Raji (cell line): ENCODE results near the gene PRICKLE2.

Source experiments
- POLR2A ChIP-seq: IDR thresholded peaks from 2 replicates; pipeline ENCODE4 v1.6.1; 2011; ENCODE audit warnings: low read depth, low read length, control low read depth; ENCODE audit not compliant: insufficient read depth

The PRICKLE2 gene

DNA sequence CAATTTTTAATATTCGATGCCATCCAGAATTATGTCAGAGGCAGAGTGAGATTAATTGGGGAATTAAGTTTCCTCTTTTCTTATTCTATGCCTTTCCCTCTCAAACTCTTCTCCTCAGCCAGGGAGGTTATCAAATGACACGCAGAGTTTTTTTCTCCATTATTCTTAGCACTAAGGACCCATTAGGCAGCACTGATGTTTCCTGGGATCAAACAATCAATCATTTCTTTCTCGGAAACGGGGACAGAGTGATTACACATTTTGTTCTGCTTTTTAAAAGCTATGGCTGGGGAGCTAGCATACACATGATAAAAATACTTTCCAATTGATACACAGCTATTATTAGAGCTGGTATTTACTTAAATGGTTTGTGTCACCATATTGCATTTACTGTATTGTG is 166.7 kb downstream of the PRICKLE2 start:
- TF ChIP-seq POLR2A: no peak

DNA sequence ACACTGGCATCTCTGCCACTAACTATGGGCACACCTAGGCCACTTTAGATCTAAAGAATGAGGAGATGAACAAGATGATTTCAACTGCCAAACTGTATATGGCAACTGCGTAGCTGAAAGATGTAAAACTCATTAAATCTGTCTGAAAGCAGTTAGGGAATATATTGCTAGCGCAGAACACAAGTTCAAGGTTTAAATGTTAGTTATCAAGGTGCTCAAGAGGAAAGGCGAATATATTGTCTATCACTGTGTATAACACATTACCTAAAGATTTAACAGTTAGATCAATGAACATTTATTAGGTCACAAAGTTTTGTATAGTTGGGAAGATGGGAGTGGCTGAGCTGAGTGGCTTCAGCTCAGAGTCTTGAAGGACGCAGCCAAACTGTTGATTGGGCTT is 168.0 kb downstream of the PRICKLE2 start:
- TF ChIP-seq POLR2A: no peak

- no peak for TF ChIP-seq POLR2A
Observed at GRCh38 chr3:64056606-64057180, 168.6 kb downstream of the PRICKLE2 start.

- TF ChIP-seq POLR2A: no peak
Observed at GRCh38 chr3:64055076-64055475, 170.2 kb downstream of the PRICKLE2 start.

DNA sequence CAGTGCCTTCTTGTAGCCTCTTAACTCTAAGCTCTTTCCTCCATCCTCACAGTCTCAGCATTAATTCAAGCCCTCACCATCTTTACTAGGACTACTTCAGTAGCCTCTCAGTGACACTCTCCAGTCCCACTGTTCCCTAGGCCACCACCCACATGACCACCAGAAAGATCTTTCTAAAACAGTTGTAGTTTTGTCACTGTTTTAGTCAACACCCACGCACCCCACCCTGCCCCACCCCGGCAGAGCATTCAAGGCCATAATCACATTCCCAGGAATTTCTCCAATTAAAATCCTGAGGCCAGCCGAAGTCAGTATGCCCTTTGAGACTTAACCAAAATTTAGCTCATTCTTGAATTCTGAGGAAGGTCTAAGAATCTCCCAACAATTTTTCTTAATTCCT is 170.8 kb downstream of the PRICKLE2 start:
- no peak for TF ChIP-seq POLR2A

DNA sequence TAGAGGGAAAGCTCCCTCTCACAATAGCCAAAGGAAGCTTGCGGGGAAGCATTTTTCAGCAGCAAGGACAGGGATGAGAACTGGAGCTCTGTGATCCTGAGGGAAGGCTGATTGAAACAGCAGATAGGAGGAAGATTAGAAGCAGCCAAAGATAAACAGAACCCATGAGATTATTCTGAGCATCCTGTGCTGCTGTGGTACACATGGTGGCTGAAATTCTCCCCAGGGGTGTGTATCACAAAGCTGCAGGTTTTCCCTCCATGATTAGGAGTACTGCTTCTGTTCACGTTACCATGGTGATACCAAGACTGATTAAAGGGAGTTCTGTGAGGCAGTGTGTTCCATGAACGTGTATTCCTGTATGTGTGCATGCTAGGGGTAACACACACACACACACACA is 171.7 kb downstream of the PRICKLE2 start:
- no peak for TF ChIP-seq POLR2A

DNA sequence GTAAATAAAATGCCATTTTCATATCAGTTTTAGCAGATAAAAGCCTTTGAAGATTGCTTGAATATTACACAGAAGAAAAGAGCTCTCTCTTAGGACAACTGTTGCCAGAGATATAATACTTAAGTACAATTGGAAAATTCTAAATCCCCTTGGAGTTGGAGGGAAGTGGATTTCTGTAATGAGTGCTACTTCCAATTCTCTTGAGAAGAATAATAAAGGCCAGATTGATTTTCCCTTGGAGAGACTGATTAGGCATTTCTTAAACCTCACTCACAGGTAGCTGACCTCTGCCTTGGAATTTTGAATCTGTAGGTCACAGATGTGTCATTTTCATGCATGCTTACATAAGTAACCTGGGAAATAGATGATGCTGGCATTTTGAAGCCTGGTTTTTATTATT is 172.1 kb downstream of the PRICKLE2 start:
- no peak for TF ChIP-seq POLR2A

DNA sequence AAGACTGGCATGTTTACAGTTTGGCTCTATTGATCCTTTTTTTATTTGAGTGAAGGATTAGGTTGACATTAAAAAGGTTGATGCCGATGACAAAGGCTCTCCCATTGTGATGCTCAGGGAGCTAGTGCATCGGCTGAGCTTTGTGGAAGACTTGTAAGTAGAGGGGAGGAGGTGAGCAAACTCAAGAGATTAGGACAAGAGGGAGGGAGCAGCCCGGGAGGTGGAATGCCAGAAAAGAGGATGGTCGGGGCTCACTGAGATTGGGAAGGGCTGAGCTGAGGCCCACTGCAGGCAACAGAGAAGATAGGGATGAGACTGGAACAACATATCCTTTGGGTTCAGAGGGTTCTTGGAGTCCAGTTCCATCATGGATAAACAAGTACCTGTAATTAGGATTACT is 175.4 kb downstream of the PRICKLE2 start:
- TF ChIP-seq POLR2A: no peak

- TF ChIP-seq POLR2A: no peak
Observed at GRCh38 chr3:64049136-64049535, 176.1 kb downstream of the PRICKLE2 start.

- no peak for TF ChIP-seq POLR2A
Observed at GRCh38 chr3:64048631-64049061, 176.6 kb downstream of the PRICKLE2 start.

DNA sequence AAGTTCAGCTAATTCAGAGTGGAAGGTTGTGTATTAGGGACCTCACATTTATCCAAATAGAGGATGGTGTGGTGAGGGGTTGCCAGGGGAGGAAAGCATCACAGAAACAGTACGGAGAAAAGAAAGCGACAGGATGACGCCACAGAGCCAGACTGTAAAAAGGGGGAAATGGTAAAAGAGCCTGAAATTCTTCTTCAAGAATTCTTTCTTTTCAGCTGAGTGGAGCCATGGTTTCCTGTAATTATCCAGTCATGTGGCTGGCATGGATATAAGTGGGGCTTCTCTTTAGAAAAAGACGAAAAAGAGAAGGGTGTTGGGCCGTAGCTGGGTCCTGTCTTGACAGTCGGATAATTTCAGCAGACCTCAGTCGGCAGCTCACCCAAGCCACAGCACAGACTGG is 177.5 kb downstream of the PRICKLE2 start:
- no peak for TF ChIP-seq POLR2A

DNA sequence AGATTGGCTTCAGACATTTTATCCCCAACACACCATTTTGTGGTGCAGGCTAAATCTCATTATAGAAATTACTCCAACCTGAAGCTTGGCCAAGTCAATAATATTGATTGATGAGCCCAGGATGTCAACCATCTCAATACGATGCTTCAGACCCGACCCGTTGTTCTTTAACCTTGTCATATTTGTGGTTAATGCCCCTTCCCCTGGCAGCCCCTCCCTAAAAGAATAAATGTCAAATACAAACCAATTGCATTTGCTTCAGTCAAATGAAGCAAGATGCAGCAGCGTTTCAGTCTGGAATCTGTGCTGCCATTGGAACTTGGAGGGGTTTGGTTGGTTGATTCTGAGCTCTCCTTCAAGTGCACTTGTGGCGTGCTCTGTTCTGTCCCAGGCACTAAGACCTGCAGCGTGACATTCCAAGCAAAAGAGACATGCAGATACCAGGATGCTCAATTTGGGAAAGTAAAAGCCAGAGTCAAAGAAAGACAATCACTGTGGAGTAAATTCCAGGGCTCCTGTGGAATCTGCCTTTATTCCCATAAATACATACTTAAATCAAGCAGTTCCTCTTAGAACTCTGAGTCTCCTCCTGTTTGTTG is 178.2 kb downstream of the PRICKLE2 start:
- no peak for TF ChIP-seq POLR2A

DNA sequence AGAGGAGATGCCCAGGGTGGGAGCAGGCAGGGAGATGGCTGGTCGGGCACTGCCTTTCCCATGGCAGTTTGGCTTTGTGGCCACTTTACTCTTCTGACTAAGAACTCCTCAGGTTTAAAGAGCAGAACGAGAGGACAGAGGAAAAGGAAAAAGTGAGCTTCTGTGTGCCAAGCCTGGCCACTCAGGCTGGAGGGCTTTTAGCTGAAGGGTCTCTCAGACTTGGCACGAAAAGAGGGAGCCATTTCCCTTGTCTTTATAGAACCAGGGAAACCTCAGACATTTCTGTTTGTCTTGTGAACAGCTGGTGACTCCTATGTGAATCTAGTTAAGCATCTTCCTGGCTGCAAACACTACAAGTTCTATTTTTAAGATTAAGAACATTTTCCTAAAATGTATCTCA is 178.7 kb downstream of the PRICKLE2 start:
- no peak for TF ChIP-seq POLR2A

- no peak for TF ChIP-seq POLR2A
Observed at GRCh38 chr3:64042952-64043351, 182.3 kb downstream of the PRICKLE2 start.
